Endothelial cell of umbilical vein (primary cell): ENCODE results near the gene LRP2BP.

Experiments used
- EZH2 ChIP-seq: IDR thresholded peaks from 2 replicates; pipeline ENCODE4 v1.6.1; 2012; ENCODE audit warnings: borderline replicate concordance, low read depth, mild to moderate bottlenecking, moderate library complexity, low read length, inconsistent platforms; ENCODE audit not compliant: severe bottlenecking
- TF ChIP-seq, protein P1 (sequence below), 2 donors: IDR thresholded peaks; 1 replicate in 1 of 2; 2 replicates in 1 of 2; pipeline ENCODE4 v1.5.1; 2011; ENCODE audit warnings: low read length in 2 of 2, mild to moderate bottlenecking in 2 of 2, moderate library complexity in 2 of 2, control low read depth in 1 of 2, inconsistent platforms in 1 of 2, low read depth in 1 of 2; ENCODE audit not compliant: insufficient read depth in 1 of 2; ENCODE audit errors: extremely low read depth in 1 of 2

DNA sequence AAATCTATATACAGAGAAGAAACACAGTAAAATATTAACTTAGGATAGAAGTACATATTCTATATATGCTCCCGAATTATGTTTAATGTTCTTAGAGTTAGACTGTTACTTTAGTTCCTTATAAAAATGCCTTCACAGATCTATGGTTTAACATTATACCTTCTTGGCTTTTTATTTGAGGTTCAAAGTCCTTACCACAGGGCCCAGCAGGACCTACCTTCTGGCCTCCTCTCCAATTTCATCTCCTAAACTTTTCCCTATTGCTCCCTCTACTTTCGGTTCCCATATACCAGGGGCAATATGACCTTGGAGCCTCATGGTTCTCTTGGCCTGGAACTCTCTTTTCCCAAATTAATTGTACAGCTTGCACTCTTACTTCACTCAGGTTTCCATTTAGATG lies 12.7 kb upstream of the LRP2BP start:
- TF ChIP-seq, protein P1, sequence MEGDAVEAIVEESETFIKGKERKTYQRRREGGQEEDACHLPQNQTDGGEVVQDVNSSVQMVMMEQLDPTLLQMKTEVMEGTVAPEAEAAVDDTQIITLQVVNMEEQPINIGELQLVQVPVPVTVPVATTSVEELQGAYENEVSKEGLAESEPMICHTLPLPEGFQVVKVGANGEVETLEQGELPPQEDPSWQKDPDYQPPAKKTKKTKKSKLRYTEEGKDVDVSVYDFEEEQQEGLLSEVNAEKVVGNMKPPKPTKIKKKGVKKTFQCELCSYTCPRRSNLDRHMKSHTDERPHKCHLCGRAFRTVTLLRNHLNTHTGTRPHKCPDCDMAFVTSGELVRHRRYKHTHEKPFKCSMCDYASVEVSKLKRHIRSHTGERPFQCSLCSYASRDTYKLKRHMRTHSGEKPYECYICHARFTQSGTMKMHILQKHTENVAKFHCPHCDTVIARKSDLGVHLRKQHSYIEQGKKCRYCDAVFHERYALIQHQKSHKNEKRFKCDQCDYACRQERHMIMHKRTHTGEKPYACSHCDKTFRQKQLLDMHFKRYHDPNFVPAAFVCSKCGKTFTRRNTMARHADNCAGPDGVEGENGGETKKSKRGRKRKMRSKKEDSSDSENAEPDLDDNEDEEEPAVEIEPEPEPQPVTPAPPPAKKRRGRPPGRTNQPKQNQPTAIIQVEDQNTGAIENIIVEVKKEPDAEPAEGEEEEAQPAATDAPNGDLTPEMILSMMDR (IDR thresholded peaks at IDR 0.05; ENCODE audit: extremely low read depth in 1 of 2, insufficient read depth in 1 of 2, low read depth in 1 of 2, low read length in 2 of 2): no peak
- TF ChIP-seq EZH2: no peak
